AG10803 (cell line): ENCODE measurements around the gene SCAMP5.

Experiments
- DNase-seq: peaks from one replicate; pipeline ENCODE4 v3.0.0; 2010; ENCODE audit warnings: low read depth
- H3K4me3 ChIP-seq: 2 replicates; pipeline ENCODE4 v1.5.1; 2011; ENCODE audit warnings: mild to moderate bottlenecking, low read length, control low read depth
- CTCF ChIP-seq: conservative IDR thresholded peaks from 2 replicates; pipeline ENCODE4 v1.5.1; 2011; ENCODE audit warnings: mild to moderate bottlenecking, low read length, control low read depth, inconsistent platforms

SCAMP5 gene

DNA sequence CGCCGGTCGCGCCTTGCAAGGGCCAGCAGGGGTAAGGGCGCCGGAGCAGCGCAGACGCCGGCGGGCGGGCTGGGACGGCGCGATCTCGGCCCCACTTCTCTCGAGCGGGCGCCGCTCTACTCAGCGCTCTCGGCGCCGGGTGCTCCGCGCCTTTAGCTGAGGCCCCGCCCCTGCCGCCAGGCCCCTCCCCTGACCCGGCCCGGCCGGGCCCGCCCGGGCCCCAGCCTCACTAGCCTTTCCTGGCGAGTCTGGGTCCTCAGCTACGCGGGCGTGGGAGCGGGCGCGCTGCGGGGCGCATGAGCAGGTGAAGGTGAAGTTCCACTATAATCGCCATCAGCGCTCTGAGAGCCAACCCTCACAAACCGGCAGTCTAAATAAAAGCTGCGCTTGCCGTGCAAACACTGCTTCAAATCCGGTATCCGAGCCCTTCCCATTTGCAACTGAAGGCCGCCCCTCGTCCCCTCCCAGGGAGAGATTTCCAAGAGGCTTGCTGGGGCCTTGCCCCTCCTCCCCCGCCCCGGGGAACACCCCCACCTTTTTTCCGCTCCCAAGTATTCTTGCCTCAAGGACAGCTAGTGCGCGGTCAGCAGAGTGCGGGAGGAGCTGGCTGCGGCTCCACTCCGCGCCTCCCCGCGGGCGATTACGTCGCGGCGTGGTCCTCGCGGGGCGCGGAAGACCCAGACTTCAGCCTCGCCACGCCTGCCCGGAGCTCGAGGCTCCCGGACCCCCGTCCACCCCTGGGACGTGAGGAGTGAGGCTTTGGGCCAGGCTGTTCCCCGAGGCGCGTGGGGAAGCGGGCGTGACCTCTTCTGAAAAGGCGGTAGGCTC lies 38.5 kb upstream of the SCAMP5 start, which contains the start of gene RPP25:
RPP25 (minus strand) TSS at position 125 of the 828 bp plus-strand sequence. CDS start 189 bp downstream, outside the sequence.
- peak within 1 kb of the TSS; percentile 69 for H3K4me3 ChIP-seq
- no peak for TF ChIP-seq CTCF
- DNase-seq: peak; percentile 73

DNA sequence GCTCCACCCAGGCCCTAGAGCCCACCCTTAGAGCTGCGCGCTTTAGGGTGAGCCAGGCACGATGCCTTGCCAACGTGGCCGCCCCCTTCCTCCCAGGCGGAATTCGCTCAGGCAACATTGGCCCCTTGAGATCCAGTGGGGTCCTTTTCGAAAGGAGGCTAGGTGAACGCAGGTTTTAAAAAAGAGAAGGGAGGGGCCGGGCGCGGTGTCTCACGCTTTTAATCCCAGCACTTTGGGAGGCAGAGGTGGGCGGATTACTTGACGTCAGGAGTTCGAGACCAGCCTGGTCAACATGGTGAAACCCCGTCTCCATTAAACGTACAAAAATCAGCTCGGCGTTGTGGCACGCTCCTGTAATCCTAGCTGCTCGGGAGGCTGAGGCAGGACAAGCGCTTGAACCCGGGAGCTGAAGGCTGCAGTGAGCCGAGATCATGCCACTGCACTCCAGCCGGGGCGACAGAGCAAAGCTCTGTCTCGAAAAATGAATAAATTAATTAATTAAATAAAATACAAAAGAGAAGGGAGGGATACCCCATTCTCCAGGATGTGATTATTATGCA lies 37.8 kb upstream of the SCAMP5 start:
- no peak for TF ChIP-seq CTCF
- peak; percentile 16 for DNase-seq
- peak overlapping the region; percentile 69 for H3K4me3 ChIP-seq

GRCh38 chr15:74958320-74958907 lies 36.9 kb upstream of the SCAMP5 start:
- peak; percentile 37 for TF ChIP-seq CTCF
- DNase-seq: peak; percentile 60
- H3K4me3 ChIP-seq: peak overlapping the region; percentile 69

DNA sequence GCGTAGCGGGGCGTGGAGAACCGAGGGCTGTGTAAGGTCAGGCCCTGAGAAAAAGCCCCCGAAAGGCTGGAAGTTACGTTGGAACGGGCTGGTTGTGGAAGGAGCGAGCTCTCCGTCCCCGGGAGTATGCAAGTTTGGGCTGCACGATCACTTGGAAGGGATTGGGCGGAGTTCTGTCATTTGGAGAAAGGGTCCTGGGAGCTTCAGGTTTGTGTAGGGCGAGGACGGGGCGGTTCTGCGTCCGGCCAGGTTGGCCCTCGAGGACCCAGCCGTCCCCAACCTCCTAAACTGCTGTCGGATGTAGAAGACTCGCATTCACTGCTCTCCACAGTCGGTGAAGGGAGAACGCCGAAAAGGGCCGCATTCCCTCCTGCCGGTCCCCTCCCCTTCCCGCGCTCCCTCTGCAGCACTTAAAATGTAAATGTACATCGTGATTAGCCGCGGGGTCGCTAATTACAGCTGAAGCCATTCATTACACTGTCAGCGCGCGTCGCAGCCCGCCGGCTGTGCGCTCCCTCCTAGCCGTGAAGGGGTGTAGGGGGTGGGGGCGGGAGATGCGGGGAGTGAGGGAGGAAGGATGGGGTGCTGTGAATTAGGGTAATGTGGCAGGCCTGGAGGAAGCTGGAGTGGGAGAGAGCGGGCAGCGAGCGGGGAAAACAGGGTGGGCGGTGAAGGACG lies 36.3 kb upstream of the SCAMP5 start:
- H3K4me3 ChIP-seq: peak overlapping the region; percentile 69
- TF ChIP-seq CTCF: no peak
- no peak for DNase-seq

DNA sequence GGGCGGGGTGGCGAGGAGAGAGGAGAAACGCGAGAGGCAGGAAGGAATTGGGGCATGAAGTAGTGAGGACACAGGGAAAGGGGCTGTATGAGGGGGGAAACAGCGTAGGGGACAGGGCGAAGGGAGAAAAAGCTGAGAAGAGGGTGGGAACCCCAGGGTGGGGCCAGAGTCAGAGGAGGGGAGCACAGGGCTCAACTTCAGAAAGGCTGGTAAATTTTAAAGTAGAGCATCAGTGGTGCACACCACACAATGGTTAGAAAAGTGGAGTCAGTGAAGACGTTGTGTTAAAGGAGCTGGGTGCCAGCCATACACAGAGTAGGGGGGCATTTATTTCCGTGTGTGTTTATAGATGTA lies 35.8 kb upstream of the SCAMP5 start:
- peak overlapping the region; percentile 69 for H3K4me3 ChIP-seq
- no peak for DNase-seq
- no peak for TF ChIP-seq CTCF

DNA sequence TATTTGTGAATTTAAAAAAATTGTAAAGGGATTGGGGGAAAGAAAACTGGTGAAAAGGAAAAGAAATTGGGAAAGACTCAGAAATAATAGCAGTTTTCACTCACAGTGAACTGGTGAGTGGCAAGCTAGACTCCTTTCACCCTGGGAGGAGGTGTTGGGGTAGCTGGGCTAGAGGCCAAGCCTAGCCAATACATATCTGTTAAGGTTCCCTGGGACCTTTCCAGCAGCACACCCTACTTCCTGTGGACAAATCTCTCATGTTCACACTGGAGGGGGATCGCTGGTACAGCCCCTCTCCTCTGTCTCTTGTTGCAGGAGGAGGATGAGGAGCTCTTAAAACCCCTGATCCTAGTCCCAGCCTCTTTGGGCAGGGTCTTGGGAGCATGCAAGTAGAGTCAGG lies 35.1 kb upstream of the SCAMP5 start:
- H3K4me3 ChIP-seq: no peak overlapping the region
- no peak for TF ChIP-seq CTCF
- no peak for DNase-seq
